ENCODE results near the gene RBM33.

Gene RBM33

GRCh38 chr7:155759740-155760430 lies 115.4 kb downstream of the RBM33 start:
- no peak for DNase-seq

GRCh38 chr7:155761162-155761561 lies 116.7 kb downstream of the RBM33 start:
- H3K9ac ChIP-seq (ENCODE audit: low read length) = no peak overlapping the region
- peaks cover 8% of the 10 kb centered on the region; the same call in 1 of the 2 replicates for H3K36me3 ChIP-seq (replicated peaks; ENCODE audit: insufficient read depth, low read length)
- TF ChIP-seq CTCF (IDR thresholded peaks at IDR 0.05; ENCODE audit: low read length) (no peak), EZH2 (optimal IDR thresholded peaks at IDR 0.05; ENCODE audit: low read depth, low read length) (no peak), EZH2phosphoT487 (IDR thresholded peaks at IDR 0.05; ENCODE audit: low read length) (no peak)
- H4K20me1 ChIP-seq (ENCODE audit: insufficient read depth, low read length) = no peaks in the 10 kb centered on the region
- no peak overlapping the region for H3K4me2 ChIP-seq (ENCODE audit: low read depth, low read length)
- no peak overlapping the region for H3K4me3 ChIP-seq (ENCODE audit: low read length)
- no peaks in the 10 kb centered on the region for H3K27me3 ChIP-seq (replicated peaks; ENCODE audit: insufficient read depth, low read length)
- H3F3A ChIP-seq (ENCODE audit: insufficient read depth, low read length) = no peaks in the 10 kb centered on the region
- H2AFZ ChIP-seq (ENCODE audit: low read length) = no peak overlapping the region
- H3K79me2 ChIP-seq (ENCODE audit: low read length) = peaks cover 94% of the 10 kb centered on the region
- H3K27ac ChIP-seq (ENCODE audit: low read length) = no peak overlapping the region
- no peaks in the 10 kb centered on the region for H3K9me3 ChIP-seq (replicated peaks; ENCODE audit: insufficient read depth, low read length)
- H3K4me1 ChIP-seq (ENCODE audit: low read length) = no peaks in the 10 kb centered on the region
- no peaks in the 10 kb centered on the region for H3K9me2 ChIP-seq (replicated peaks; ENCODE audit: insufficient read depth, low read length)
- no peak for DNase-seq

More at GRCh38 chr7:155759740-155760430, 115.4 kb downstream of the RBM33 start:
- Histone ChIP-seq H3K4me1 (ENCODE audit: low read length) (no peaks in the 10 kb centered on the region), H3K9me3 (replicated peaks; ENCODE audit: insufficient read depth, low read length) (no peaks in the 10 kb centered on the region), H2AFZ (ENCODE audit: low read length) (no peak overlapping the region), H3K27me3 (replicated peaks; ENCODE audit: insufficient read depth, low read length) (no peaks in the 10 kb centered on the region), H3K79me2 (ENCODE audit: low read length) (peaks cover 97% of the 10 kb centered on the region), H3F3A (ENCODE audit: insufficient read depth, low read length) (no peaks in the 10 kb centered on the region), H3K36me3 (replicated peaks; ENCODE audit: insufficient read depth, low read length) (peaks cover 8% of the 10 kb centered on the region; the same call in 1 of the 2 replicates), H3K9me2 (replicated peaks; ENCODE audit: insufficient read depth, low read length) (no peaks in the 10 kb centered on the region), H3K4me2 (ENCODE audit: low read depth, low read length) (no peak overlapping the region), H3K9ac (ENCODE audit: low read length) (no peak overlapping the region), H4K20me1 (ENCODE audit: insufficient read depth, low read length) (no peaks in the 10 kb centered on the region), H3K27ac (ENCODE audit: low read length) (no peak overlapping the region), H3K4me3 (ENCODE audit: low read length) (no peak overlapping the region)
- TF ChIP-seq CTCF (IDR thresholded peaks at IDR 0.05; ENCODE audit: low read length) = no peak
- TF ChIP-seq EZH2 (optimal IDR thresholded peaks at IDR 0.05; ENCODE audit: low read depth, low read length) = no peak
- no peak for TF ChIP-seq EZH2phosphoT487 (IDR thresholded peaks at IDR 0.05; ENCODE audit: low read length)

- Histone ChIP-seq H3K4me3 (ENCODE audit: low read length) (no peak overlapping the region), H3K9ac (ENCODE audit: low read length) (no peak overlapping the region), H4K20me1 (ENCODE audit: insufficient read depth, low read length) (no peaks in the 10 kb centered on the region), H3K27me3 (replicated peaks; ENCODE audit: insufficient read depth, low read length) (no peaks in the 10 kb centered on the region), H3F3A (ENCODE audit: insufficient read depth, low read length) (peaks cover 5% of the 10 kb centered on the region; the same call in 1 of the 2 replicates), H3K79me2 (ENCODE audit: low read length) (peaks cover 85% of the 10 kb centered on the region), H3K4me1 (ENCODE audit: low read length) (no peaks in the 10 kb centered on the region), H2AFZ (ENCODE audit: low read length) (no peak overlapping the region), H3K27ac (ENCODE audit: low read length) (no peak overlapping the region), H3K9me3 (replicated peaks; ENCODE audit: insufficient read depth, low read length) (no peaks in the 10 kb centered on the region), H3K36me3 (replicated peaks; ENCODE audit: insufficient read depth, low read length) (peaks cover 8% of the 10 kb centered on the region), H3K9me2 (replicated peaks; ENCODE audit: insufficient read depth, low read length) (no peaks in the 10 kb centered on the region), H3K4me2 (ENCODE audit: low read depth, low read length) (no peak overlapping the region)
- TF ChIP-seq EZH2phosphoT487 (IDR thresholded peaks at IDR 0.05; ENCODE audit: low read length) (no peak), CTCF (IDR thresholded peaks at IDR 0.05; ENCODE audit: low read length) (no peak), EZH2 (optimal IDR thresholded peaks at IDR 0.05; ENCODE audit: low read depth, low read length) (no peak)
- no peak for DNase-seq
Measured at GRCh38 chr7:155762036-155762435, 117.6 kb downstream of the RBM33 start.
